T47D (cell line): Measurements from ENCODE around the gene CCL5.

ENCODE experiments used
- DNase-seq, 2 experiments: peaks; one replicate each; pipeline versions ENCODE4 v3.0.0 to v3.0.0-alpha.2; 2011 to 2012; ENCODE audit warnings: low read depth in 1 of 2, low spot score in 1 of 2
- JUND ChIP-seq: IDR thresholded peaks from 2 replicates; pipeline ENCODE4 v1.6.1; 2012; ENCODE audit warnings: low read depth
- in situ Hi-C: cut with HindIII; loops from 2 replicates; pipeline ENCODE4 v1.10.0; 2016; ENCODE audit warnings: low sequenced_read_pairs, low pct_unique_long_range_greater_than_20kb

CCL5 gene

GRCh38 chr17:35893751-35894150 is 13.6 kb upstream of the CCL5 start:
- DNase-seq: no peak
- in situ Hi-C loops: no loop called here
- TF ChIP-seq JUND: no peak

GRCh38 chr17:35892091-35893035 is 12.2 kb upstream of the CCL5 start:
- in situ Hi-C loops: no loop called here
- DNase-seq: no peak

GRCh38 chr17:35891269-35891668 is 11.1 kb upstream of the CCL5 start:
- in situ Hi-C loops: no loop called here
- peak; percentile 28 to 67 for DNase-seq
- no peak for TF ChIP-seq JUND

More at GRCh38 chr17:35892091-35893035, 12.2 kb upstream of the CCL5 start:
- TF ChIP-seq JUND: no peak

GRCh38 chr17:35890774-35891155 is 10.6 kb upstream of the CCL5 start:
- peak; percentile 30 to 46 for DNase-seq
- TF ChIP-seq JUND: no peak
- in situ Hi-C loops: no loop called here

- in situ Hi-C loops: no loop called here
- DNase-seq: peak in 1 of 2 experiments; percentile 18
- no peak for TF ChIP-seq JUND
Measured at GRCh38 chr17:35889818-35890773, 9.9 kb upstream of the CCL5 start.

DNA sequence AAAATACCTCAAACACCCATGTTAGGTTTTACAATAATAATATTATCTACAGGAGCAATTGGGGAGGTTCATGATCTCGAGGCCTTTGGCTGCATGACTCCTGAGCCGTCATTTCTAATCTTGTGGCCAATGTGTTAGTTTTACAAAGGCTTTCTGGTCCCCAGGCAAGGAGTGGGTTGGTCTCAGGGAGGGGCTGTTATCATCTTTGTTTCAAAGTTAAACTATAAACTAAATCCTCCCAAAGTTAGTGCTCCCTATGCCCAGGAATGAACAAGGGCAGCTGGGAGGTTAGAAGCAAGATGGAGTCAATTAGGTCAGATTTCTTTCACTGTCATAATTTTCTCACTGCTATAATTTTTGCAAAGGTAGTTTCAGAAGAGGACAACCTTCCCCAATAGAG is 9.1 kb upstream of the CCL5 start:
- DNase-seq: no peak
- TF ChIP-seq JUND: no peak
- in situ Hi-C loops: no loop called here

DNA sequence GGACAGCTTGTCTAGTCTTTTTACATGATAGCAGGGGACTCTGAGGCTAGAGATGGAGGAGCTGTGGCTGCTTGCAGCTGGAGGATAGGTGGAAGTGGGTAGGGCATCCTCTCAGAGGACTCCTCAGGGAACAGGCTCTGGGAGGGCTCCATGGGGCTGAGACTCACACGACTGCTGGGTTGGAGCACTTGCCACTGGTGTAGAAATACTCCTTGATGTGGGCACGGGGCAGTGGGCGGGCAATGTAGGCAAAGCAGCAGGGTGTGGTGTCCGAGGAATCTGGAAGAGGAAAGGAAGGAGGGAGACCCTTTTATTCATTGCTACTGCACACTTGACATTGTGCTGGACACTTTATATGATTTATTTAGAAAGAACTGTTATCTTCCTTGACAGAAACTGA is 1.8 kb downstream of the CCL5 start:
- DNase-seq: no peak
- in situ Hi-C loops: no loop called here
- TF ChIP-seq JUND: no peak

DNA sequence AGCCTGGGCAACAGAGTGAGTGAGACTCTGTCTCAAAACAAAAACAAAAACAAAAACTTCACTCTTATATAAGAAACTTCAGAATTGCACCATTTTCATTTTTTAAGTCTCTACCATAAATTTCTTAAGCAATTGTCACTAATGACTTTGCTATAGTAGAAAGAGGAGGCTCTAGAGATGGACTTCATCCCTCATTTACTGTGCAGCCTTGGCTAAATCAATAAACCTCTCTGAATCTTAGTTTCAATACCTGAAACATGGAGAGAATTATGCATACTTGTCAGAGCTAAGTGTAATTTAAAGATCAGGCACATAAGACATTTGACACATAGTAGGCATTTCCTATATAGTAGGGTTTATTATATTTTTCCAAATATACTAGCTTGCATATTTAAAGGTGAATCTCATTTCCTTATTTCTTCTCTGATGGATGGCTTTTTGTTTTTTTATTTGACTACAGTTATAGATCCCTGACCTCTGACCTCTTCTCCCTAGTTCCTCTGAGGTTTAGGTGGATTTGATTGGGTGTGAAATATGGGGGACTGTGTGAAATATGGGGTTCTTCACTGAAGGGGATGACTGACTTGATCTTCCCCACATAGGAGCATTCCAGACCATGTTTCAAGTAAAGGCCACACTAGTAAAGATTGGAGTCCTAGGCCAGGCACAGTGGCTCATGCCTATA is 2.7 kb downstream of the CCL5 start:
- in situ Hi-C loops: no loop called here
- no peak for TF ChIP-seq JUND
- DNase-seq: no peak

GRCh38 chr17:35876534-35876933 is 3.6 kb downstream of the CCL5 start:
- TF ChIP-seq JUND: no peak
- DNase-seq: no peak
- in situ Hi-C loops: no loop called here

- in situ Hi-C loops: no loop called here
- DNase-seq: no peak
- no peak for TF ChIP-seq JUND
Measured at GRCh38 chr17:35875800-35876139, 4.4 kb downstream of the CCL5 start.

DNA sequence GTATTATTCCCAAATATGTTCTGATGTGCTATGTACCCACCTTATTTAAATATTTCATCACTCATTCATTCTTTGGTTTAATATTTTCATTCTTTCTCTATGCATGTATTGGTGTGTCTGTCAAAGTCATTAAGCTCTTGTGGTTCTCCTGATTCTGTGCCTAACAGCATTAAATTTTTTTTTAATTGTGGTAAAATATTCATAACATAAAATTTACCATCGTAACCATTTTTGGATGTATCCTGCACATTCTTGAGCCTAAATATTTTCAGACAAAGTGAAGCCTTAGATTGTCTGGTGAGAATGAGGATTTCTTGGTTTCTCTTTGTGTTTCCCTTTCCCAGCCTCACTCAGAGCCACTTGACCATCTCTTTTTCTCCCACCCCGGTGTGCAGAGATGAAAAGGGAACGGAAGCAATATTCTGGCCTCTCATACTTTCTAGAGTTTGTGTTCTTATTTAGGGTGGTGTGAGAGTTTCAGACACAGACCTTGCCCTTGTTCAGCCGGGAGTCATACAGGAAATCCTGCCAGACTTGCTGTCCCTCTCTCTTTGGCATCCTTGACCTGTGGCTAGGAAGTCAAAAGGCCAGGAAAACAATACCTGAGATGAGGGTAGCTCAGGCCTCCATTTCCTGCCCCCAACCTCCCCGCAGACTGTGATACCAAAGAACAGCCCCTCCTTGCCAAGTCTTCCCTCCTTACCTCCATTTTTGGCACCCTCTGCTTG is 4.9 kb downstream of the CCL5 start:
- DNase-seq: no peak
- in situ Hi-C loops: no loop called here
- TF ChIP-seq JUND: no peak
